Endothelial cell of umbilical vein (primary cell): ENCODE measurements around the gene QSOX2. TPM values are rescaled to one million over a fixed set of nuclear protein-coding genes. Genes with fewer than 3 reads are reported as not detected.

Experiments
- BruUV-seq: library from RNA; stranded (reverse); fragments of 400-500 nt; replicated peaks from 2 replicates; lab custom pipeline; 2021; lab: Mats Ljungman, UMichigan
- CTCF ChIA-PET: fragments of 300-600, 350-600 bp; sonication (Branson Sonifier 250); formaldehyde crosslinking; loops from one replicate; lab custom pipeline; 2021; ENCODE audit warnings: antibody characterized with exemption, inconsistent platforms; lab: Charles Lee
- POLR2A ChIA-PET: fragments of 300-600, 350-600 bp; sonication (Branson Sonifier 250); formaldehyde crosslinking; loops from one replicate; lab custom pipeline; 2021; ENCODE audit warnings: antibody characterized with exemption, inconsistent platforms; lab: Charles Lee
- DNase-seq: peaks from one replicate; pipeline ENCODE4 v3.0.0-alpha.2; 2011; ENCODE audit warnings: low read depth, low spot score
- FAIRE-seq: peaks from 2 replicates; lab custom pipeline; 2011; peaks lifted over from hg19 to GRCh38; lab: Jason Lieb, UNC
- H2AFZ ChIP-seq: 2 replicates; pipeline ENCODE4 v1.6.0; 2012; ENCODE audit warnings: low read depth, low read length, control low read depth, inconsistent platforms
- H3K27ac ChIP-seq: 2 replicates; pipeline ENCODE4 v1.5.1; 2011; ENCODE audit warnings: low read depth, mild to moderate bottlenecking, control low read depth, low read length, moderate library complexity; ENCODE audit not compliant: insufficient read depth
- H3K27me3 ChIP-seq, 2 experiments: 2 replicates each; pipeline versions ENCODE4 v1.6.0 to v1.6.1; 2011; ENCODE audit warnings: low read length in 2 of 2, mixed read lengths in 1 of 2; ENCODE audit not compliant: control insufficient read depth in 2 of 2, insufficient read depth in 2 of 2
- H3K36me3 ChIP-seq, 2 experiments: 2 replicates in 1 of 2; 3 replicates in 1 of 2; pipeline ENCODE4 v1.5.1; 2011; ENCODE audit warnings: low read length in 2 of 2, mild to moderate bottlenecking in 1 of 2, moderate library complexity in 1 of 2; ENCODE audit not compliant: control insufficient read depth in 2 of 2, insufficient read depth in 2 of 2; ENCODE audit errors: extremely low read depth in 1 of 2
- H3K4me1 ChIP-seq: 3 replicates; pipeline ENCODE4 v1.5.1; 2011; ENCODE audit warnings: mild to moderate bottlenecking, low read length; ENCODE audit not compliant: control insufficient read depth, insufficient read depth; ENCODE audit errors: extremely low read depth
- H3K4me2 ChIP-seq: 2 replicates; pipeline ENCODE4 v1.6.1; 2011; ENCODE audit warnings: low read length, control low read depth, mixed read lengths; ENCODE audit not compliant: insufficient read depth
- H3K4me3 ChIP-seq, 3 experiments: fragments of 200-600 bp in 1 of 3; sonication (generic), shearing (Covaris generic) in 1 of 3; replicated peaks in 1 of 3; 2 replicates each; pipeline ENCODE4 v1.5.1; 2011 to 2016; ENCODE audit warnings: control low read depth in 3 of 3, low read length in 3 of 3, mild to moderate bottlenecking in 2 of 3, inconsistent platforms in 1 of 3, low read depth in 1 of 3, moderate library complexity in 1 of 3; ENCODE audit not compliant: insufficient read depth in 1 of 3
- H3K79me2 ChIP-seq: 2 replicates; pipeline ENCODE4 v1.6.0; 2012; ENCODE audit warnings: low read length, inconsistent platforms; ENCODE audit not compliant: control insufficient read depth, insufficient read depth
- H3K9ac ChIP-seq: replicated peaks from 2 replicates; pipeline ENCODE3; 2011; ENCODE audit warnings: low read length, control low read depth; ENCODE audit not compliant: insufficient read depth; ENCODE audit errors: extremely low read depth
- H3K9me1 ChIP-seq: replicated peaks from 3 replicates; pipeline ENCODE4 v1.6.0; 2011; ENCODE audit warnings: mild to moderate bottlenecking, low read length; ENCODE audit not compliant: control insufficient read depth, insufficient read depth; ENCODE audit errors: extremely low read depth
- H3K9me3 ChIP-seq: replicated peaks from 2 replicates; pipeline ENCODE4 v1.5.1; 2012; ENCODE audit warnings: low read length, inconsistent platforms; ENCODE audit not compliant: control insufficient read depth, insufficient read depth
- H4K20me1 ChIP-seq: replicated peaks from 2 replicates; pipeline ENCODE3; 2011; ENCODE audit warnings: mild to moderate bottlenecking, low read length; ENCODE audit not compliant: control insufficient read depth, insufficient read depth; ENCODE audit errors: extremely low read depth
- EZH2 ChIP-seq: IDR thresholded peaks from 2 replicates; pipeline ENCODE4 v1.6.1; 2012; ENCODE audit warnings: borderline replicate concordance, low read depth, mild to moderate bottlenecking, moderate library complexity, low read length, inconsistent platforms; ENCODE audit not compliant: severe bottlenecking
- FOS ChIP-seq: IDR thresholded peaks from 2 replicates; pipeline ENCODE4 v1.6.1; 2011; ENCODE audit warnings: mild to moderate bottlenecking, low read length, moderate library complexity, borderline replicate concordance; ENCODE audit not compliant: insufficient read depth
- GATA2 ChIP-seq: IDR thresholded peaks from 2 replicates; pipeline ENCODE4 v1.7.0; 2011; ENCODE audit warnings: low read depth, mild to moderate bottlenecking, moderate library complexity, mixed read lengths, low read length; ENCODE audit not compliant: insufficient read length, insufficient read depth
- JUN ChIP-seq: IDR thresholded peaks from 2 replicates; pipeline ENCODE4 v1.6.1; 2011; ENCODE audit warnings: borderline replicate concordance, low read depth; ENCODE audit not compliant: insufficient read length, insufficient read depth
- MYC ChIP-seq: IDR thresholded peaks from one replicate; pipeline ENCODE4 v1.6.1; 2011; ENCODE audit warnings: mild to moderate bottlenecking, low read depth, low read length
- POLR2A ChIP-seq: IDR thresholded peaks from 2 replicates; pipeline ENCODE4 v1.6.1; 2012; ENCODE audit warnings: low read depth, mild to moderate bottlenecking, control low read depth, low read length
- POLR2AphosphoS5 ChIP-seq: IDR thresholded peaks from 2 replicates; pipeline ENCODE4 v1.6.1; 2012; ENCODE audit warnings: low read depth, mild to moderate bottlenecking, control low read depth, low read length, moderate library complexity; ENCODE audit not compliant: insufficient read depth
- dilution Hi-C: fragments of 300-500 bp; cut with MboI; formaldehyde crosslinking; loops from one replicate; pipeline ENCODE4 v1.15.0; 2019; ENCODE audit warnings: low sequenced_read_pairs; ENCODE audit not compliant: extremely low pct_ligation_motif_present
- intact Hi-C: fragments of 100-400 bp; cut with micrococcal nuclease; formaldehyde crosslinking; loops from one replicate; pipeline ENCODE4 v1.10.0; 2022
- polyA plus RNA-seq, 4 experiments: library from polyadenylated mRNA; depleted of rRNA in 3 of 4; stranded (reverse) in 3 of 4; unstranded in 1 of 4; fragments of >200 nt; gene quantifications; 2 replicates each; pipeline versions ENCODE4 v1.2.1 to v1.2.3, GENCODE V29; 2011 to 2012; ENCODE audit warnings: missing spikeins in 1 of 4
- total RNA-seq: library from RNA; stranded (reverse); gene quantifications from 2 replicates; pipeline ENCODE4 v1.2.3, GENCODE V29; 2021
- TF ChIP-seq, protein P1 (sequence below): IDR thresholded peaks from 2 replicates; pipeline ENCODE4 v1.6.1; 2011; ENCODE audit not compliant: insufficient read depth, insufficient read length
- TF ChIP-seq, protein P2 (sequence below), 2 donors: IDR thresholded peaks; 1 replicate in 1 of 2; 2 replicates in 1 of 2; pipeline ENCODE4 v1.5.1; 2011; ENCODE audit warnings: low read length in 2 of 2, mild to moderate bottlenecking in 2 of 2, moderate library complexity in 2 of 2, control low read depth in 1 of 2, inconsistent platforms in 1 of 2, low read depth in 1 of 2; ENCODE audit not compliant: insufficient read depth in 1 of 2; ENCODE audit errors: extremely low read depth in 1 of 2

The QSOX2 gene
- total and polyA plus RNA-seq, 2 donors (not counting 3 experiments of a cell fraction or from before 2014, with no cell fraction given): 16.4 to 23.4 TPM

DNA sequence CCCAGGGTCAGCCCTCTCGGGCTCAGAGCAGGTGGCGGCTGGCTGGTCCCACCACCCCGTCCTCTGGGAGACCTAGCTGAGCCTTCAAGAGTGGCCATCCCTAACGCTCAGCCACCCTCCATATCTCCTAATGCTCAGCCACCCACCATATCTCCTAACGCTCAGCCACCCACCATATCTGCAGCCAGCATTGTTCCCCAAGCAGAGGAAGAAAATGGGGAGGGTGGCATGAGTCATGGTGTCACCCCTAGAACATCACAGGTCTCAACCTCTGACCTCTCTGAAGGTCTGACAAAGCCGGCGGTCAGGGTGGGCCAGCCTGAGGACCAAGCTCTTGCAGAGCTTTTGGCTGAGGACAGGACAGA, 55.4 kb downstream of the QSOX2 start:
- no peak overlapping the region for H3K27ac ChIP-seq
- no peak overlapping the region for H3K9ac ChIP-seq
- BruUV-seq: no TSS peak
- dilution Hi-C loops: no loop called here
- no peaks in the 10 kb centered on the region for H3K36me3 ChIP-seq
- TF ChIP-seq MYC (no peak), POLR2AphosphoS5 (no peak), GATA2 (no peak), POLR2A (no peak), FOS (no peak), JUN (no peak), EZH2 (no peak)
- TF ChIP-seq, protein P1, sequence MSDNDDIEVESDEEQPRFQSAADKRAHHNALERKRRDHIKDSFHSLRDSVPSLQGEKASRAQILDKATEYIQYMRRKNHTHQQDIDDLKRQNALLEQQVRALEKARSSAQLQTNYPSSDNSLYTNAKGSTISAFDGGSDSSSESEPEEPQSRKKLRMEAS: no peak
- TF ChIP-seq, protein P2, sequence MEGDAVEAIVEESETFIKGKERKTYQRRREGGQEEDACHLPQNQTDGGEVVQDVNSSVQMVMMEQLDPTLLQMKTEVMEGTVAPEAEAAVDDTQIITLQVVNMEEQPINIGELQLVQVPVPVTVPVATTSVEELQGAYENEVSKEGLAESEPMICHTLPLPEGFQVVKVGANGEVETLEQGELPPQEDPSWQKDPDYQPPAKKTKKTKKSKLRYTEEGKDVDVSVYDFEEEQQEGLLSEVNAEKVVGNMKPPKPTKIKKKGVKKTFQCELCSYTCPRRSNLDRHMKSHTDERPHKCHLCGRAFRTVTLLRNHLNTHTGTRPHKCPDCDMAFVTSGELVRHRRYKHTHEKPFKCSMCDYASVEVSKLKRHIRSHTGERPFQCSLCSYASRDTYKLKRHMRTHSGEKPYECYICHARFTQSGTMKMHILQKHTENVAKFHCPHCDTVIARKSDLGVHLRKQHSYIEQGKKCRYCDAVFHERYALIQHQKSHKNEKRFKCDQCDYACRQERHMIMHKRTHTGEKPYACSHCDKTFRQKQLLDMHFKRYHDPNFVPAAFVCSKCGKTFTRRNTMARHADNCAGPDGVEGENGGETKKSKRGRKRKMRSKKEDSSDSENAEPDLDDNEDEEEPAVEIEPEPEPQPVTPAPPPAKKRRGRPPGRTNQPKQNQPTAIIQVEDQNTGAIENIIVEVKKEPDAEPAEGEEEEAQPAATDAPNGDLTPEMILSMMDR (IDR thresholded peaks at IDR 0.05; ENCODE audit: extremely low read depth in 1 of 2, insufficient read depth in 1 of 2, low read depth in 1 of 2, low read length in 2 of 2): no peak
- H4K20me1 ChIP-seq: no peaks in the 10 kb centered on the region
- H2AFZ ChIP-seq: no peak overlapping the region
- CTCF ChIA-PET: interaction anchor here (1.2 to 1.6 kb wide), 2 partner anchors 28 to 33 kb away, joined by 3 to 6 read pairs; no protein-coding TSS in a partner anchor
- H3K9me1 ChIP-seq: no peaks in the 10 kb centered on the region
- H3K4me2 ChIP-seq: no peak overlapping the region
- FAIRE-seq (no peak), DNase-seq (no peak)
- H3K79me2 ChIP-seq: no peaks in the 10 kb centered on the region
- H3K9me3 ChIP-seq: no peaks in the 10 kb centered on the region
- no peak overlapping the region for H3K4me3 ChIP-seq
- H3K4me1 ChIP-seq: no peaks in the 10 kb centered on the region
- intact Hi-C loops: no loop called here
- POLR2A ChIA-PET: no interaction called here
- H3K27me3 ChIP-seq: peaks cover 31 to 53% of the 10 kb centered on the region in 2 experiments
